H1 (cell line): ENCODE measurements around the gene ACMSD. TPM values are rescaled to one million over a fixed set of nuclear protein-coding genes. Genes with fewer than 3 reads are reported as not detected.
A peak's percentile ranks its signal among the peaks of the same experiment; 100 is the strongest.

Experiments
- ASH2L ChIP-seq: fragments of 200-600, 300-600 bp; sonication (generic); IDR thresholded peaks from one replicate; pipeline ENCODE4 v1.7.1; 2017; ENCODE audit warnings: low read length
- CEBPB ChIP-seq: IDR thresholded peaks from 2 replicates; pipeline ENCODE4 v1.6.1; 2012; ENCODE audit warnings: low read depth, low read length
- EGR1 ChIP-seq: IDR thresholded peaks from 2 replicates; pipeline ENCODE4 v1.6.1; 2011; ENCODE audit warnings: low read depth, low read length, borderline replicate concordance
- EZH2 ChIP-seq: fragments of 200-600 bp; sonication (generic); IDR thresholded peaks from 2 replicates; pipeline ENCODE4 v1.7.1; 2012; ENCODE audit warnings: low read depth, mild to moderate bottlenecking, moderate library complexity, low read length, inconsistent platforms; ENCODE audit not compliant: severe bottlenecking
- JUN ChIP-seq: IDR thresholded peaks from 2 replicates; pipeline ENCODE4 v1.6.1; 2011; ENCODE audit warnings: low read depth, mild to moderate bottlenecking, improper control_type of control experiment, low read length
- PHF8 ChIP-seq: fragments of 200-600 bp; sonication (generic); conservative IDR thresholded peaks from 2 replicates; pipeline ENCODE4 v1.7.1; 2012; ENCODE audit warnings: low read depth, mild to moderate bottlenecking, inconsistent platforms, low read length, moderate library complexity
- RXRA ChIP-seq: IDR thresholded peaks from 2 replicates; pipeline ENCODE4 v1.6.1; 2011; ENCODE audit warnings: low read depth, mild to moderate bottlenecking, low read length, moderate library complexity; ENCODE audit not compliant: insufficient read depth
- polyA plus RNA-seq, 7 experiments: library from polyadenylated mRNA; depleted of rRNA in 3 of 7; stranded (reverse) in 5 of 7; unstranded in 2 of 7; fragments of >200 nt in 5 of 7; fragments of 200-250 nt in 2 of 7; gene quantifications; 1 replicate in 5 of 7; 2 replicates in 1 of 7; 4 replicates in 1 of 7; pipeline versions ENCODE4 v1.2.1 to v1.2.3, GENCODE V29; 2011 to 2013; ENCODE audit warnings: missing spikeins in 2 of 7, mixed read lengths in 2 of 7
- total RNA-seq: library from RNA; stranded (reverse); fragmentation: NEBNext Ultra II Directional; extraction: Animal tissue kit (Norgen Biotek cat#: 25700); gene quantifications from 2 replicates; pipeline ENCODE4 v1.2.1, GENCODE V29; 2021

The ACMSD gene
- total and polyA plus RNA-seq, 2 of the 8 experiments (the other 6 are each of a cell fraction or from before 2014, with no cell fraction given), result not detected

- TF ChIP-seq RXRA (no peak), PHF8 (no peak), ASH2L (peak; percentile 29), EZH2 (no peak), JUN (no peak), EGR1 (0 out of 2 replicates have a peak, but pooled peaks have one; percentile 3), CEBPB (no peak)
These were observed 81.2 kb downstream of the ACMSD start (continued) for GRCh38 chr2:134919341-134920210.
